Activated CD8-positive, alpha-beta T cell treated with anti-CD3 and anti-CD28 coated beads, Interleukin-2, amount 10 ng/mL, durations not matched to agents 7 days and 5 days (primary cell): Measurements from ENCODE around the gene KCNH1. TPM values are rescaled to one million over a fixed set of nuclear protein-coding genes. Genes with fewer than 3 reads are reported as not detected.

Experiments used
- ATAC-seq: fragments of 150-1000 bp; cut with Tn5 transposase; one replicate; pipeline ENCODE4 v1.10.0; 2021; ENCODE audit warnings: moderate library complexity
- CTCF ChIA-PET: fragments of 350-600 bp; sonication (Branson Sonifier 250); formaldehyde crosslinking; loops from one replicate; lab custom pipeline; 2021; ENCODE audit warnings: antibody characterized with exemption; lab: Charles Lee
- POLR2A ChIA-PET: fragments of 350-600 bp; sonication (Branson Sonifier 250); formaldehyde crosslinking; loops from one replicate; lab custom pipeline; 2021; ENCODE audit warnings: antibody characterized with exemption; lab: Charles Lee
- DNase-seq: peaks from one replicate; pipeline ENCODE4 v3.0.0-alpha.2; 2020
- H3K27ac Mint-ChIP-seq: one replicate; pipeline ENCODE4 v1.8.0; 2021; ENCODE audit warnings: mild to moderate bottlenecking, mixed read lengths
- H3K27me3 Mint-ChIP-seq: one replicate; pipeline ENCODE4 v1.8.0; 2021; ENCODE audit warnings: low read depth, mixed read lengths
- H3K36me3 Mint-ChIP-seq: one replicate; pipeline ENCODE4 v1.8.0; 2021; ENCODE audit warnings: low read depth, mixed read lengths
- H3K4me1 Mint-ChIP-seq: one replicate; pipeline ENCODE4 v1.8.0; 2021; ENCODE audit warnings: low read depth, mixed read lengths
- H3K4me3 Mint-ChIP-seq: one replicate; pipeline ENCODE4 v1.8.0; 2021; ENCODE audit warnings: mild to moderate bottlenecking, mixed read lengths
- H3K9me3 Mint-ChIP-seq: one replicate; pipeline ENCODE4 v1.8.0; 2022; ENCODE audit warnings: mixed read lengths; ENCODE audit not compliant: insufficient read depth
- total RNA-seq, 2 experiments: library from RNA; stranded (reverse); gene quantifications; one replicate each; pipeline ENCODE4 v1.2.3, GENCODE V29; 2021

KCNH1 gene
- total RNA-seq, 2 experiments from 2014 or later, result not detected

GRCh38 chr1:210915890-210916507 lies 217.9 kb downstream of the KCNH1 start:
- Mint-ChIP-seq H3K36me3 (no peaks in the 10 kb centered on the region), H3K4me3 (no peak overlapping the region), H3K9me3 (no peaks in the 10 kb centered on the region), H3K27me3 (peaks cover 10% of the 10 kb centered on the region), H3K4me1 (no peaks in the 10 kb centered on the region), H3K27ac (no peak overlapping the region)
- ATAC-seq, result no peak
- ChIA-PET CTCF (no interaction called here), POLR2A (no interaction called here)
- DNase-seq, result no peak

GRCh38 chr1:210912752-210913151 lies 221.2 kb downstream of the KCNH1 start:
- ATAC-seq (no peak), DNase-seq (no peak)
- POLR2A ChIA-PET, result no interaction called here
- H3K36me3 Mint-ChIP-seq, result no peaks in the 10 kb centered on the region
- no peaks in the 10 kb centered on the region for H3K9me3 Mint-ChIP-seq
- H3K27me3 Mint-ChIP-seq, result peaks cover 8% of the 10 kb centered on the region
- no peaks in the 10 kb centered on the region for H3K4me1 Mint-ChIP-seq
- CTCF ChIA-PET, result no interaction called here
- no peak overlapping the region for H3K27ac Mint-ChIP-seq
- H3K4me3 Mint-ChIP-seq, result no peak overlapping the region

DNA sequence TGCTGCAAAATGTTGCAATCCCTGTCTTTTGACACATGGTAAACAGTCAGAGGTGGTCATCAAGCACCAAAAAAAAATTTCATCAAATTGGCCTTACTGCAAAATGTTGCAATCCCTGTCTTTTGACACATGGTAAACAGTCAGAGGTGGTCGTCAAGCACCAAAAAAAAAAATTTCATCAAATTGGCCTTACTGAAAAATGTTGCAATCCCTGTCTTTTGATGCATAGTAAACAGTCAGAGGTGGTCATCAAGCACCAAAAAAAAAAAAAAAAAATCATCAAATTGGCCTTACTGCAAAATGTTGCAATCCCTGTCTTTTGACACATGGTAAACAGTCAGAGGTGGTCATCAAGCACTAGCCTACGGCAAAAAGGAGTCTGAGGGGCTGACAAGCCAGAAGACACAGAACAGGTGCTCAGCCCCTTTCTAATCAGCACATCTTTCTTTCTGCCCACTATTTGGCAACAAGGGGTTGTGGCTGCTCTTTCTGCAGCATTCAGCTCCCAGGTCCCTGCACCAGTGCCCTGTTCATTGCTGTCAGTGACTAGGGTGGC lies 223.8 kb downstream of the KCNH1 start:
- Mint-ChIP-seq H3K4me1 (no peaks in the 10 kb centered on the region), H3K4me3 (no peak overlapping the region), H3K27me3 (peaks cover 8% of the 10 kb centered on the region), H3K36me3 (no peaks in the 10 kb centered on the region), H3K27ac (no peak overlapping the region), H3K9me3 (no peaks in the 10 kb centered on the region)
- POLR2A ChIA-PET, result no interaction called here
- DNase-seq, result no peak
- no peak for ATAC-seq
- CTCF ChIA-PET, result no interaction called here

DNA sequence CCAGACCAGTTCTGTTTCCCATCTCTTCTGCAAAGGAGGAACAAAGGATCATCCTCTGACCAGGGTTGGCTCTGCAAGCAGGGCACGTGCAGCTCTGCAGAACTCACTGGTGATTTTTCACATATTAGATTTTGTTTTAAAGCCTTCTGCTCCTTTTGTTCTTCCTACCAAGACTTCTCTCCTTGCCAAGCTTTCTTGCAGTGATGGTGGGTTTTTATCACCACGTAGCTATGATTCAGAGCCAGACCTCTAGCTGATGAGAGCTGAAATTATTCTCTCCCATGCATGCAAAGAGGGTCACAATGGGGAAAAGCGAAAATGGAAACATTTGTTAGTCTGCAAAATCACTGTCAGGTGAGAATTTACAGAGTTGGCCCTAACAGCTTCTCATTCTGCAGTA lies 225.2 kb downstream of the KCNH1 start:
- CTCF ChIA-PET, result no interaction called here
- H3K36me3 Mint-ChIP-seq, result no peaks in the 10 kb centered on the region
- DNase-seq, result no peak
- H3K4me1 Mint-ChIP-seq, result no peaks in the 10 kb centered on the region
- H3K27me3 Mint-ChIP-seq, result peaks cover 2% of the 10 kb centered on the region
- H3K9me3 Mint-ChIP-seq, result no peaks in the 10 kb centered on the region
- no peak for ATAC-seq
- H3K27ac Mint-ChIP-seq, result no peak overlapping the region
- H3K4me3 Mint-ChIP-seq, result no peak overlapping the region
- POLR2A ChIA-PET, result no interaction called here

- POLR2A ChIA-PET, result no interaction called here
These were observed 225.7 kb downstream of the KCNH1 start for GRCh38 chr1:210908257-210908656.

DNA sequence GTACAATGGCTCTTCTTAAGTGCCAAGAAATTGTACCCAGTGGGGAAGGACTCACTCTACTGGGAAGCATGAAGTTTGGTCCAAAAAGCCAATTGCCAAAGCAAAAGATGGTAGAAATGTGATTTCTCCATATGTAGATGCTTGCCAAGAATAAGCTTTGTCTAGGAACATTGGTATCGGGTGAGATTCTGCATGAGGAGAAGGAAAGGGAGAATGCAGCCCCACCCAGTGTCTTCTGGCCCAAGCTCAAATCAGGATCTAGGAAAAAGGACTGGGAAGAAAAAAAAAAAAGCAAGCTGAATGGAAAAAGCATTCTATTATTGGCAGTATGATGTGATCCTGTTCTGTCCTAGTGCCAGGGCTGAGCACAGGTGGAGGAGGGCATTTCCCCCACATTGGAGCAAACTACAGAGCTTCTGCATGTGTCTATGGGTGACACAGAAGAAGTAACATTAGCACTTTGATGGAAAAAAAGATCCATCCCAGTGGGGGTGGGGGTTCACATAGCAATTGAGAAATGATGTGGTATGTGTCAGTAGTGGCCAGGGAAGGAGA lies 226.6 kb downstream of the KCNH1 start:
- no peak overlapping the region for H3K4me3 Mint-ChIP-seq
- H3K27me3 Mint-ChIP-seq, result peaks cover 7% of the 10 kb centered on the region
- no peaks in the 10 kb centered on the region for H3K4me1 Mint-ChIP-seq
- DNase-seq (no peak), ATAC-seq (no peak)
- no peaks in the 10 kb centered on the region for H3K36me3 Mint-ChIP-seq
- POLR2A ChIA-PET, result no interaction called here
- CTCF ChIA-PET, result no interaction called here
- H3K27ac Mint-ChIP-seq, result no peak overlapping the region
- no peaks in the 10 kb centered on the region for H3K9me3 Mint-ChIP-seq

More at GRCh38 chr1:210908257-210908656, 225.7 kb downstream of the KCNH1 start:
- CTCF ChIA-PET, result no interaction called here
- Mint-ChIP-seq H3K9me3 (no peaks in the 10 kb centered on the region), H3K27ac (no peak overlapping the region), H3K4me1 (no peaks in the 10 kb centered on the region), H3K36me3 (no peaks in the 10 kb centered on the region), H3K27me3 (peaks cover 2% of the 10 kb centered on the region), H3K4me3 (no peak overlapping the region)
- ATAC-seq (no peak), DNase-seq (no peak)

DNA sequence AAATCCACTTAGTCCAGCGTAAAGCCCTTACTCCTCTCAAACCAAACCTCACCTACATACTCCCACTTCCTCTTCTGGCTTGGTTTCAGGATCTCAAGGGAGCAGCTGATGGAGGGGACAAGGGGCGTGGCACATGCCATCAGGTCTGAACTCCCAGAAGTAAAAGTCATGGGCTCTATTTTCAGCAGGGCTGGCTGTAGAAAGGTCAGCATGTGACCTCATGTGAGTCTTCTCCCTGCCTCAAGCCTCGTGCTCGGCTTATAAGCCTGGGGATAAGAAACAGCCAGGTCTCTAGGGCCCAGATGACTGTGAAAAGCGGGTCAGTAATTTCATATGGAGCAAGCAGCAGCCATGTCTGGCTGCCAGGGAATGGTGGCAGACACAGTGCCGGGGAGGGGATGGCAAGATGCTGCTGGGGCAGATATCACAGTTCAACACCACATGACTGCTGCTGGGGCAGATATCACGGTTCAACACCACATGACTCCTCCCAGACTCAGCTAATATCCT lies 227.9 kb downstream of the KCNH1 start:
- Mint-ChIP-seq H3K4me1 (no peaks in the 10 kb centered on the region), H3K27ac (no peak overlapping the region), H3K36me3 (no peaks in the 10 kb centered on the region), H3K27me3 (peaks cover 9% of the 10 kb centered on the region), H3K9me3 (no peaks in the 10 kb centered on the region), H3K4me3 (no peak overlapping the region)
- ATAC-seq (no peak), DNase-seq (no peak)
- CTCF ChIA-PET, result no interaction called here
- POLR2A ChIA-PET, result no interaction called here

- Mint-ChIP-seq H3K4me3 (no peak overlapping the region), H3K27me3 (peaks cover 12% of the 10 kb centered on the region), H3K4me1 (no peaks in the 10 kb centered on the region), H3K27ac (no peak overlapping the region), H3K36me3 (no peaks in the 10 kb centered on the region), H3K9me3 (no peaks in the 10 kb centered on the region)
- ATAC-seq (no peak), DNase-seq (no peak)
- CTCF ChIA-PET, result no interaction called here
- POLR2A ChIA-PET, result no interaction called here
These were observed 228.5 kb downstream of the KCNH1 start for GRCh38 chr1:210905365-210905904.

DNA sequence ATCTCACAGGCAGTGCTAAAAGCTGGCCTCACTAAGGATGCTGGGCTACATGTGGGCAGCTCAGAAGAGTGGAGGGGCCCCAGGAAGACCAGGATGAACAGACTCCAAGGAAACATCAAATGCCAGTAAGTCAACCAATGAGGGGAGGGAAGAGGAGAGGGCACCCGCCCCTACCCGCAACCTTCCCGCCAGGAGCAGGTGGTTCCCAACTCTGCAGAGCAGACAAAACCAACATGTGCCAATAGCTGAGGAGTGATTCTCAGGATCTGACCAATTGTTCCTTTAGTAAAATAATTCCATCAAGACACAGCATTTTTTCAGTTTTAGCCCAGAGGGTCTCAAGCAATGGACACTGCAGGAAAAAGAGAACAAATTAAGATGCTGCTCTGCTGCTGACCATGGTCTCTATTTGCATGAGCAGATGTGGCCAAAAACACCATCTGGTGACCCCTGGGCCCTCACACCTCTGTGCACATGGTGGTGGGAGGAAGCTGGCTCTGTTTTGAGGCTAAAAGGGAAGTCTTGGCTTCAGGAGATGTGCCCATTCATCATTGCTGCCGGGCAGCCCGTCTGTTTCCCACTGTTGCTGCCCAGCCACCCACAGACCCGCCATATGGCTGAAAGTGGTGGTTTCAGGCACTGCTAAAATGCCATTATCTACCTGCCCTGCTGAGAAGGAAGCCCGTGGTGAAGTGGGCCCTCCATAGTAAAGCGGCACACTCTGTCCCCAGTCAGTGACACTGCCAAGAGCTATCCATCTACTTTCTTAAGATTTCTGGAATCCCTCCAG lies 231.8 kb downstream of the KCNH1 start:
- Mint-ChIP-seq H3K27ac (no peak overlapping the region), H3K4me1 (no peaks in the 10 kb centered on the region), H3K9me3 (no peaks in the 10 kb centered on the region), H3K36me3 (no peaks in the 10 kb centered on the region), H3K27me3 (peaks cover 15% of the 10 kb centered on the region), H3K4me3 (no peak overlapping the region)
- ATAC-seq (no peak), DNase-seq (no peak)
- CTCF ChIA-PET, result no interaction called here
- POLR2A ChIA-PET, result no interaction called here

DNA sequence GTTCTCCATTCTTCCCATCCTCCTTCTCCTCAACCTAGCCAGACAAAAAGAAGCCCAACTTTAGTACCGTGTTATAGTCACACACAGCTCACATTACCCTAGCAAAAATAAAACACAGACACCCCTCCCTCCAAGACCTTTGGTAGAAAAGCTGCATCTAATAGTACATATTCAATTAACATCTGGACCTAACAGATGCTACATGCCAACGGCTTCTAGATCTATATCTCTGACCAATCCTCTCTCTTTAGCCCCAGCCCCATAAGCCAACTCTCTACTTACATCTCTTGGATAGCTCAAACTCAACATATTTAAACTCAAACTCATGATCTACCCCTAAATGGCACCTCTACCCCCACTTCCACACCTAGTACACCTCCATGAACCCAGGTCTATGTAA lies 233.1 kb downstream of the KCNH1 start:
- POLR2A ChIA-PET, result no interaction called here
- Mint-ChIP-seq H3K9me3 (no peaks in the 10 kb centered on the region), H3K36me3 (no peaks in the 10 kb centered on the region), H3K4me1 (no peaks in the 10 kb centered on the region), H3K27ac (no peak overlapping the region), H3K4me3 (no peak overlapping the region), H3K27me3 (peaks cover 15% of the 10 kb centered on the region)
- CTCF ChIA-PET, result no interaction called here
- no peak for ATAC-seq
- no peak for DNase-seq

DNA sequence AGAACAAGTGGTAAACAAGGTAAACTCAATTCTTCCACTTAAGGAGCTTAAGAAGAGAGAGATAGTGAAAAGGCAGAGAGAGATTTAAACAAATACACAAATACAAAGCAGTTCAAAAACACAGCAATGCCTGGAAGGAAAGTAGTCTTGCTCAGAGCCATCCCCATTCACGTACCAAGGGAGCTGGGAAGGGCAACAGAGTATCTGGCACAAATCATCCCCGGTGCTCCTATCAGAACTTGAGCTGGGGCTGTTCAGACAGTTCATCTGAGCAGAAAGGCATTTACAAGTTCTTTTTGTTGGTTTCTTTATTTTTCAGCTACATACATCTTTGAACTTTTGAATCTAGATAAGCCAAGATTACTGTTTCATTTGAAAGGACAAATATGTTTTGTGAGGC lies 233.9 kb downstream of the KCNH1 start:
- H3K27me3 Mint-ChIP-seq, result peaks cover 15% of the 10 kb centered on the region
- ChIA-PET CTCF (no interaction called here), POLR2A (no interaction called here)
- ATAC-seq (no peak), DNase-seq (no peak)
- no peak overlapping the region for H3K27ac Mint-ChIP-seq
- H3K4me3 Mint-ChIP-seq, result no peak overlapping the region
- no peaks in the 10 kb centered on the region for H3K9me3 Mint-ChIP-seq
- no peaks in the 10 kb centered on the region for H3K4me1 Mint-ChIP-seq
- H3K36me3 Mint-ChIP-seq, result no peaks in the 10 kb centered on the region

- no peaks in the 10 kb centered on the region for H3K4me1 Mint-ChIP-seq
- POLR2A ChIA-PET, result no interaction called here
- no peak for ATAC-seq
These were observed 234.3 kb downstream of the KCNH1 start for GRCh38 chr1:210899676-210900075.

More at GRCh38 chr1:210899676-210900075, 234.3 kb downstream of the KCNH1 start:
- H3K27me3 Mint-ChIP-seq, result peaks cover 15% of the 10 kb centered on the region
- H3K4me3 Mint-ChIP-seq, result no peak overlapping the region
- DNase-seq, result no peak
- no peaks in the 10 kb centered on the region for H3K9me3 Mint-ChIP-seq
- CTCF ChIA-PET, result no interaction called here
- H3K36me3 Mint-ChIP-seq, result no peaks in the 10 kb centered on the region
- H3K27ac Mint-ChIP-seq, result no peak overlapping the region
